ENCODE measurements around the gene ZNF470.

DNA sequence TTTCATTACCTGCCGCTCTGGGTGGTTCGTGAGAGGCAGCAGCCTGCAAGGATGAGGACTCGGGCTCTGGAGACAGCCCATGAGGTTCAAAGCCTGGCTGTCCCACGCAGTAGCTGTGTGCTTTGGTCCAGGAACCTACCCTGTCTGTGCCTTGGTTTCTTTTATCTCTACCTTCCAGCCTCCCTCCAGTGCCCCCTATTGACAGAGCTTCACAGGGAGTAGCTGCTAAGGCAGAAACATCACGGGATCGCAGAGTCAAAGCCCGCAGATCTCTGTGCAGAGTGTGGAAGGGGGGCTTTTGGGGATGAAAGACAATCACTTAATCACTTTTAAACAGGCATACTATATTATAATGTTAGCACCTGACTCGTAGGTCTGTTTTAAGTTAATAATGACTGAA lies 44.0 kb downstream of the ZNF470 start:
- no peak for TF ChIP-seq SIN3A (IDR thresholded peaks at IDR 0.05; ENCODE audit: borderline replicate concordance, insufficient read depth, low read length)
- TF ChIP-seq POLR2AphosphoS5 (IDR thresholded peaks at IDR 0.05; ENCODE audit: low read depth, low read length): no peak
